Measurements from ENCODE around the gene FXYD6. TPM values are rescaled to one million over a fixed set of nuclear protein-coding genes. Genes with fewer than 3 reads are reported as not detected.

Gene FXYD6
- total RNA-seq, 1 experiment from 2014 or later, result 12.2 TPM

DNA sequence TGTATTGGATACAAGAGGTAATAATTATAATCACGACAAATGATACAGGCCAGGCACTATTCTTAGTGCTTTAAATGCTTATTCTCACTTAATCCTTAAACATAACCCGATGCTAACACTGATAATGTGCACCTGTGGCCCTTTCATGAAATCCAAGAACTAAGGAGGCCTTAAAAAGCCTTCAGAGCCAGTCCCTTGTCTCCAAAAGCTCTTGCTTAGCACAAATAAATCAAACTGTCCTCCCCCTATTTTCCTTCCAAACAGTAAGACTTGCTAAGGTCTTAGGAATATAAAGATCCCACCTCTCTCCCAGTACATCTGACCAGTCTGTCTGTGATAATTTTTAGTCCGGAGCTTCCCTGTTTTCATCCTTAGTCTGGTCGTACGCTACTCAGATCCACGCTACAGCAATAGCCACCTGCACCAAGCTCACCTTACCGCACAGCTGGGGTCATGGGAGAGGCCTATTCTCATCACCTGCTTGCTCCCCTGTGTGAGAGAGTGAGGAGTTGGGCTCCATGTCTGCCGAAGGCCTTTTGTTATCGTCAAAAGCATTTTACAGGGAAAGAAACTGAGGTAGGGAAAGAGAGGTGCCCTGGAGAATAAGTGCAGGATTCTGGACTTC, 16.9 kb downstream of the FXYD6 start:
- Histone ChIP-seq H3K9me3 (ENCODE audit: low read depth, low read length, poor library complexity, severe bottlenecking) (no peaks in the 10 kb centered on the region), H3K27me3 (replicated peaks; ENCODE audit: insufficient read depth, low read depth, low read length, poor library complexity) (no peaks in the 10 kb centered on the region), H3K4me1 (ENCODE audit: insufficient read depth, low read length, poor library complexity, severe bottlenecking) (peaks cover 8% of the 10 kb centered on the region), H3K4me3 (ENCODE audit: low read depth, low read length, poor library complexity, severe bottlenecking) (no peak overlapping the region), H3K27ac (ENCODE audit: low read depth, low read length, poor library complexity, severe bottlenecking) (no peak overlapping the region), H3K36me3 (ENCODE audit: insufficient read depth, low read length, poor library complexity, severe bottlenecking) (no peaks in the 10 kb centered on the region)
- no peak for TF ChIP-seq EZH2 (IDR thresholded peaks at IDR 0.05; ENCODE audit: borderline replicate concordance, low read depth, low read length, poor library complexity, severe bottlenecking)
- no peak for TF ChIP-seq CTCF (conservative IDR thresholded peaks at IDR 0.05; ENCODE audit: low read depth, low read length)
- no peak for DNase-seq (ENCODE audit: low spot score)
- CTCF ChIA-PET, result no interaction called here
- BruUV-seq (replicated peaks), result no TSS peak
- intact Hi-C loops (cut with micrococcal nuclease; ENCODE audit: unreplicated experiment), result no loop called here
- POLR2A ChIA-PET (ENCODE audit: low non-redundant PET), result interaction anchor here (0.6 kb wide), 1 partner anchor 372 kb away, joined by 5 read pairs; no protein-coding TSS in a partner anchor

DNA sequence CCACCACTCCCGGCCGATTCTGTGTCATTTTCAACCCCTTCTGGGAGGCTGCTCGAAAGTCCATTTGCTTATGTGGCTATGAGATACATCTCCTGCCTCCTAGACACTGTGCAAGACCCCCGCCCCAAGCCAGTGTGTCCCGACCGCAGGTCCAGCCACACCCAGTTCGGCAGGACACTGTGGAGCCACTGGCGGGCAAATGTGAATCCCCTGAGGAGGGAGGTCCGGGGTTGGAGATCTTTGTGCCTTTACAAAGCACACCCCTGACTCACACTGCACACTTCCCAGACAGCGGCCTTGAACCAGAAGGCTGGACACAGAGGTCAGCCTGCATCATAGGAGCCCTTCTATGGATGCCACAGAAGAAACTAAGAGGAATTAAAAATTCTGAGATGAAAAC, 17.4 kb downstream of the FXYD6 start:
- CTCF ChIA-PET, result no interaction called here
- H3K36me3 ChIP-seq (ENCODE audit: insufficient read depth, low read length, poor library complexity, severe bottlenecking), result no peaks in the 10 kb centered on the region

DNA sequence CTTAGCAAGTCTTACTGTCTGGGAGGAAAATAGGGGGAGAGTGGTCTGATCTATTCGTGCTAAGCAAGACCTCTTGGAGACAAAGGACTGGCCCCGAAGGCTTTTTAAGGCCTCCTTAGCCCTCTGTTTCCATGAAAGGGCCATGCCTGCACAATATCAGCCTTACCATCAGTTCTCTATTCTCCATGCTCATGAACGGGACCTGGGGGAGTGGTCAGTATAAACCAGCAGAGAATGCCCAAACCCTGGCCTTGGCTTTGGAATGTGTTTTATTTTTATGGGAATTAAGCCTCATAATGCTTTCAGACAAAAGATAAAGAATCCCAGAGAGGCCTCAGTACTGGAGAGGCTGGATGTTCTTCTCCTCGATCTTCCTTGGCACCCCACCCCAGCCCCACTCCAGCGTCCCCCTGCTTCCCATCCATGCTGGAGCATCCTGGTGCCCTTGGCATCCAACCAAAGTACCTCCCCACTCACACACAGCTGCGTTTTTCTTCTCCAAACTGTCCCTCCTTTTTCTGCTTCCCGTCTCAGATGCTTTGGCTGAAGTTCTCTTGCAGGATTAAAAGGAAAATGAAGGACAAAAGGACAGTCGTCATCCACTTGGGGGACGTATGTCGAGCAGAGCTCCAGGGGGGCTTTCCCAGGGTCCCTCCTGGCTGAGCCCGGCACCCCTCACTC, 18.6 kb downstream of the FXYD6 start:
- CTCF ChIA-PET, result no interaction called here
- Histone ChIP-seq H3K4me1 (ENCODE audit: insufficient read depth, low read length, poor library complexity, severe bottlenecking) (peaks cover 8% of the 10 kb centered on the region), H3K9me3 (ENCODE audit: low read depth, low read length, poor library complexity, severe bottlenecking) (peaks cover 7% of the 10 kb centered on the region), H3K27ac (ENCODE audit: low read depth, low read length, poor library complexity, severe bottlenecking) (no peak overlapping the region), H3K36me3 (ENCODE audit: insufficient read depth, low read length, poor library complexity, severe bottlenecking) (no peaks in the 10 kb centered on the region), H3K4me3 (ENCODE audit: low read depth, low read length, poor library complexity, severe bottlenecking) (no peak overlapping the region), H3K27me3 (replicated peaks; ENCODE audit: insufficient read depth, low read depth, low read length, poor library complexity) (no peaks in the 10 kb centered on the region)
- no TSS peak for BruUV-seq (replicated peaks)
- no peak for DNase-seq (ENCODE audit: low spot score)
- TF ChIP-seq EZH2 (IDR thresholded peaks at IDR 0.05; ENCODE audit: borderline replicate concordance, low read depth, low read length, poor library complexity, severe bottlenecking), result no peak
- TF ChIP-seq CTCF (conservative IDR thresholded peaks at IDR 0.05; ENCODE audit: low read depth, low read length), result no peak
- POLR2A ChIA-PET (ENCODE audit: low non-redundant PET), result no interaction called here
- intact Hi-C loops (cut with micrococcal nuclease; ENCODE audit: unreplicated experiment), result no loop called here

More for the DNA sequence above, 17.4 kb downstream of the FXYD6 start:
- DNase-seq (ENCODE audit: low spot score), result no peak
- intact Hi-C loops (cut with micrococcal nuclease; ENCODE audit: unreplicated experiment), result no loop called here
- no peak overlapping the region for H3K27ac ChIP-seq (ENCODE audit: low read depth, low read length, poor library complexity, severe bottlenecking)
- no peaks in the 10 kb centered on the region for H3K9me3 ChIP-seq (ENCODE audit: low read depth, low read length, poor library complexity, severe bottlenecking)
- BruUV-seq (replicated peaks), result no TSS peak
- POLR2A ChIA-PET (ENCODE audit: low non-redundant PET), result no interaction called here
- H3K27me3 ChIP-seq (replicated peaks; ENCODE audit: insufficient read depth, low read depth, low read length, poor library complexity), result no peaks in the 10 kb centered on the region
- TF ChIP-seq CTCF (conservative IDR thresholded peaks at IDR 0.05; ENCODE audit: low read depth, low read length) (no peak), EZH2 (IDR thresholded peaks at IDR 0.05; ENCODE audit: borderline replicate concordance, low read depth, low read length, poor library complexity, severe bottlenecking) (no peak)
- no peak overlapping the region for H3K4me3 ChIP-seq (ENCODE audit: low read depth, low read length, poor library complexity, severe bottlenecking)
- peaks cover 8% of the 10 kb centered on the region for H3K4me1 ChIP-seq (ENCODE audit: insufficient read depth, low read length, poor library complexity, severe bottlenecking)

Data from A673 (cell line).